Keratinocyte (primary cell): ENCODE results near the gene LIME1. TPM values are rescaled to one million over a fixed set of nuclear protein-coding genes. Genes with fewer than 3 reads are reported as not detected.

ENCODE experiments used
- DNase-seq: peaks from one replicate; pipeline ENCODE4 v3.0.0-alpha.2; 2011; ENCODE audit warnings: low read depth, missing footprints, low spot score
- FAIRE-seq: peaks from 2 replicates; lab custom pipeline; 2011; peaks lifted over from hg19 to GRCh38; lab: Jason Lieb, UNC
- H2AFZ ChIP-seq: 2 replicates; pipeline ENCODE4 v1.6.0; 2012; ENCODE audit warnings: low read length, control low read depth, inconsistent platforms; ENCODE audit not compliant: control insufficient read depth
- H3K27ac ChIP-seq: 2 replicates; pipeline ENCODE4 v1.5.1; 2011; ENCODE audit warnings: low read length; ENCODE audit not compliant: control insufficient read depth, insufficient read depth
- H3K27me3 ChIP-seq: 3 replicates; pipeline ENCODE4 v1.6.0; 2011; ENCODE audit warnings: low read length; ENCODE audit not compliant: control insufficient read depth, insufficient read depth; ENCODE audit errors: extremely low read depth
- H3K36me3 ChIP-seq, 2 experiments: 2 replicates in 1 of 2; 3 replicates in 1 of 2; pipeline ENCODE4 v1.5.1; 2011; ENCODE audit warnings: low read length in 2 of 2, mild to moderate bottlenecking in 1 of 2; ENCODE audit not compliant: control insufficient read depth in 2 of 2, insufficient read depth in 2 of 2; ENCODE audit errors: extremely low read depth in 1 of 2
- H3K4me1 ChIP-seq: 3 replicates; pipeline ENCODE4 v1.5.1; 2011; ENCODE audit warnings: low read length; ENCODE audit not compliant: control insufficient read depth, insufficient read depth; ENCODE audit errors: extremely low read depth
- H3K4me2 ChIP-seq: 3 replicates; pipeline ENCODE4 v1.6.0; 2011; ENCODE audit warnings: low read depth, low read length; ENCODE audit not compliant: control insufficient read depth, insufficient read depth; ENCODE audit errors: extremely low read depth
- H3K4me3 ChIP-seq, 3 experiments: fragments of 200-600 bp in 1 of 3; sonication (generic) in 1 of 3; 2 replicates in 2 of 3; 3 replicates in 1 of 3; pipeline ENCODE4 v1.5.1; 2011 to 2016; ENCODE audit warnings: low read length in 3 of 3, mild to moderate bottlenecking in 3 of 3, control low read depth in 2 of 3, inconsistent platforms in 1 of 3, low read depth in 1 of 3, mixed read lengths in 1 of 3, mixed run types in 1 of 3, moderate library complexity in 1 of 3; ENCODE audit not compliant: control insufficient read depth in 2 of 3, insufficient read depth in 2 of 3; ENCODE audit errors: extremely low read depth in 1 of 3
- H3K79me2 ChIP-seq: 2 replicates; pipeline ENCODE4 v1.6.0; 2012; ENCODE audit warnings: low read length; ENCODE audit not compliant: control insufficient read depth, insufficient read depth
- H3K9ac ChIP-seq: 3 replicates; pipeline ENCODE4 v1.6.0; 2011; ENCODE audit warnings: low read length; ENCODE audit not compliant: control insufficient read depth, insufficient read depth; ENCODE audit errors: extremely low read depth
- H3K9me1 ChIP-seq: 3 replicates; pipeline ENCODE4 v1.6.0; 2011; ENCODE audit warnings: low read length; ENCODE audit not compliant: control insufficient read depth, insufficient read depth; ENCODE audit errors: extremely low read depth
- H3K9me3 ChIP-seq: 2 replicates; pipeline ENCODE4 v1.5.1; 2012; ENCODE audit warnings: low read depth, low read length; ENCODE audit not compliant: control insufficient read depth
- H4K20me1 ChIP-seq: 3 replicates; pipeline ENCODE4 v1.6.0; 2011; ENCODE audit warnings: low read length; ENCODE audit not compliant: control insufficient read depth, insufficient read depth; ENCODE audit errors: extremely low read depth
- CTCF ChIP-seq, 3 experiments: IDR thresholded peaks in 1 of 3; conservative IDR thresholded peaks in 1 of 3; optimal IDR thresholded peaks in 1 of 3; 2 replicates in 2 of 3; 3 replicates in 1 of 3; pipeline versions ENCODE3 to v1.5.1; 2011; ENCODE audit warnings: low read length in 3 of 3, mild to moderate bottlenecking in 3 of 3, moderate library complexity in 2 of 3, control low read depth in 1 of 3, inconsistent platforms in 1 of 3; ENCODE audit not compliant: insufficient read depth in 2 of 3; ENCODE audit errors: extremely low read depth in 1 of 3
- EZH2 ChIP-seq: IDR thresholded peaks from one replicate; pipeline ENCODE4 v1.6.1; 2012; ENCODE audit warnings: inconsistent platforms, mild to moderate bottlenecking, low read length, moderate library complexity
- dilution Hi-C: fragments of 300-500 bp; cut with MboI; formaldehyde crosslinking; loops from one replicate; pipeline ENCODE4 v1.7.0; 2020; ENCODE audit warnings: low sequenced_read_pairs; ENCODE audit not compliant: extremely low pct_ligation_motif_present
- polyA plus RNA-seq, 5 experiments: library from polyadenylated mRNA; depleted of rRNA in 3 of 5; stranded (reverse) in 3 of 5; stranded (forward) in 1 of 5; unstranded in 1 of 5; fragments of >200 nt; gene quantifications; 1 replicate in 1 of 5; 2 replicates in 3 of 5; 3 replicates in 1 of 5; pipeline versions ENCODE4 v1.2.1 to v1.2.3, GENCODE V29; 2011 to 2012; ENCODE audit warnings: missing spikeins in 2 of 5, low read depth in 1 of 5, low replicate concordance in 1 of 5

Gene LIME1
- polyA plus RNA-seq, 1 donor (not counting 4 experiments of a cell fraction or from before 2014, with no cell fraction given): 0.75 TPM

DNA sequence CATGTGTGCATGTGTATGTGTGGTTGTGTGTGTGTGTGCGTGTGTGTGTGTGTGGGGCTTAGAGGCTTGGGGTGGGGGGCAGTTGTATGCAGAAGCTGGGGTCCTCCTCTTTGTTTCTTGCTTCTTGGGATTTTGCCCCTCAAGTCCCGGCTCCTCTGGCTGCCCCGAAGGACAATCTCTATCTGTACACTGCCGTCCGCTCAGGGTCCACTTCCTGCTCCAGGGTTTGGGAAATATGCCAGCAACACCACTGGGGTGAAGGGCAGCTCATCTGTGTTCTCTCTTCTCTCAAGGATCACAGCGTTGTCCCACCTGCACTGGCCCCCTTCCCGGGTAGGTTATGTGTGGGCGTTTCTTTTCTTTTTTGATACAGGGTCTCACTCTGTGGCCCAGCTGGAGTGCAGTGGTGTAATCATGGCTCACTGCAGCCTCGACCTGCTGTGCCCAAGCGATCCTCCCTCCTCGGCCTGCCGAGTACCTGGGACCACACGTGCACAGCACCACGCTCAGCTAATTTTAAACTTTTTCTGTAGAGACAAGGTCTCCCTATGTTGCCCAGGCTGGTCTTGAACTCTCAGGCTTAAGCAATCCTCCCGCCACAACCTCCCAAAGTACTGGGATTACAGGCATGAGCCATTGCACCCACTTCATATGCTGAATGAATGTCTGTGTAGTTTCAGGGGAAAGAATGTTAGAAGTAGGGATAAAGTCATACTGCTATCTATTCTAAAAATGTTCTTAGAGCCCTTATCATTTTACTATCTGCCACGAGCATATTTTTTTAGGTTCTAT lies 28.8 kb downstream of the LIME1 start:
- FAIRE-seq: no peak
- H3K36me3 ChIP-seq: no peaks in the 10 kb centered on the region
- H3K79me2 ChIP-seq: no peaks in the 10 kb centered on the region
- peaks cover 8% of the 10 kb centered on the region for H3K27me3 ChIP-seq
- H2AFZ ChIP-seq: no peak overlapping the region
- no peaks in the 10 kb centered on the region for H3K9me1 ChIP-seq
- H3K4me3 ChIP-seq: no peak overlapping the region
- H3K4me1 ChIP-seq: no peaks in the 10 kb centered on the region
- DNase-seq: no peak
- H3K27ac ChIP-seq: no peak overlapping the region
- H3K4me2 ChIP-seq: no peak overlapping the region
- no peaks in the 10 kb centered on the region for H4K20me1 ChIP-seq
- no peak overlapping the region for H3K9ac ChIP-seq
- TF ChIP-seq CTCF (optimal IDR thresholded peaks at IDR 0.05 in 1 of 3, IDR thresholded peaks at IDR 0.05 in 1 of 3, conservative IDR thresholded peaks at IDR 0.05 in 1 of 3; ENCODE audit: extremely low read depth in 1 of 3, insufficient read depth in 2 of 3, low read length in 3 of 3) (no peak), EZH2 (no peak)
- H3K9me3 ChIP-seq: no peaks in the 10 kb centered on the region
- dilution Hi-C loops: no loop called here

DNA sequence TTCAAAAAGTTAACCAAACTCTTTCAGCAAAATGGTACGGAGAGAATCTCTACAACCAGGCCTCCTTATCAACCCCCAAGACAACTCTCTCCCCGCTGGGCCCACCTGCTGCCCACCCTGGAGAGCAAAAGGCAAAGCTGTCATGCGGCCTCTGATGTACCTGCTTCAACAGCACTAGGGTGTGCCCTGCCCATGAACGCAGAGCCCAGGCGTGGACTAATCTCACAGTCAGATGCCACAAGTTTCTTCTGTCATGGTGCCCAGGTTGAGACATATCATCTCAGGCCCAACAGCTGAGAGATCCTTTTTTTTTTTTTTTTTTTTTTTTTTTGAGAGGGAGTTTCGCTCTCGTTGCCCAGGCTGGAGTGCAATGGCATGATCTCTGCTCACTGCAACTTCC lies 29.4 kb downstream of the LIME1 start:
- H2AFZ ChIP-seq: no peak overlapping the region
- no peak for FAIRE-seq

More for the DNA sequence above, 29.4 kb downstream of the LIME1 start:
- H3K9me1 ChIP-seq: no peaks in the 10 kb centered on the region
- DNase-seq: no peak
- no peaks in the 10 kb centered on the region for H3K9me3 ChIP-seq
- no peaks in the 10 kb centered on the region for H3K79me2 ChIP-seq
- no peak overlapping the region for H3K9ac ChIP-seq
- no peaks in the 10 kb centered on the region for H3K4me1 ChIP-seq
- no peaks in the 10 kb centered on the region for H3K36me3 ChIP-seq
- no peaks in the 10 kb centered on the region for H4K20me1 ChIP-seq
- H3K27me3 ChIP-seq: peaks cover 8% of the 10 kb centered on the region
- no peak overlapping the region for H3K4me3 ChIP-seq
- H3K27ac ChIP-seq: no peak overlapping the region
- TF ChIP-seq EZH2: no peak
- no peak for TF ChIP-seq CTCF (optimal IDR thresholded peaks at IDR 0.05 in 1 of 3, IDR thresholded peaks at IDR 0.05 in 1 of 3, conservative IDR thresholded peaks at IDR 0.05 in 1 of 3; ENCODE audit: extremely low read depth in 1 of 3, insufficient read depth in 2 of 3, low read length in 3 of 3)
- dilution Hi-C loops: no loop called here
- no peak overlapping the region for H3K4me2 ChIP-seq
